OCI-LY1 (cell line): Measurements from ENCODE around the gene UBE2N.

Experiments
- H2AFZ ChIP-seq: fragments of 200-600 bp; sonication (generic), shearing (Covaris generic); 2 replicates; pipeline ENCODE4 v1.6.0; 2014; ENCODE audit warnings: antibody characterized with exemption, mild to moderate bottlenecking, low read length
- H3F3A ChIP-seq: fragments of 200-600 bp; sonication (generic), shearing (Covaris generic); 2 replicates; pipeline ENCODE4 v1.6.0; 2014; ENCODE audit warnings: mild to moderate bottlenecking, antibody characterized with exemption, low read length, moderate library complexity; ENCODE audit not compliant: insufficient read depth
- H3K27ac ChIP-seq: fragments of 200-600 bp; sonication (generic); 2 replicates; pipeline ENCODE4 v1.5.1; 2014; ENCODE audit warnings: low read length, mixed run types, mild to moderate bottlenecking, low read depth; ENCODE audit not compliant: poor library complexity, severe bottlenecking
- H3K27me3 ChIP-seq: fragments of 200-600 bp; sonication (generic); 2 replicates; pipeline ENCODE4 v1.6.0; 2014; ENCODE audit warnings: antibody characterized with exemption, mild to moderate bottlenecking, low read length, moderate library complexity; ENCODE audit not compliant: insufficient read depth
- H3K36me3 ChIP-seq: fragments of 200-600 bp; sonication (generic); 2 replicates; pipeline ENCODE4 v1.6.1; 2014; ENCODE audit warnings: mild to moderate bottlenecking, antibody characterized with exemption, low read length, moderate library complexity, mixed read lengths; ENCODE audit not compliant: insufficient read depth
- H3K4me1 ChIP-seq: fragments of 200-600 bp; sonication (generic); 2 replicates; pipeline ENCODE4 v1.5.1; 2014; ENCODE audit warnings: mild to moderate bottlenecking, low read length, moderate library complexity; ENCODE audit not compliant: insufficient read depth, severe bottlenecking
- H3K4me2 ChIP-seq: fragments of 200-600 bp; sonication (generic), shearing (Covaris generic); 2 replicates; pipeline ENCODE4 v1.6.1; 2014; ENCODE audit warnings: low read length
- H3K4me3 ChIP-seq: fragments of 200-600 bp; sonication (generic); 2 replicates; pipeline ENCODE4 v1.5.1; 2014; ENCODE audit warnings: low read length, low read depth, mild to moderate bottlenecking, mixed read lengths; ENCODE audit not compliant: poor library complexity, severe bottlenecking
- H3K79me2 ChIP-seq: fragments of 200-600 bp; shearing (Covaris generic); 2 replicates; pipeline ENCODE4 v1.6.1; 2016; ENCODE audit warnings: mixed run types, low read length, mixed read lengths; ENCODE audit not compliant: insufficient read depth
- H3K9ac ChIP-seq: fragments of 200-600 bp; sonication (generic), shearing (Covaris generic); 2 replicates; pipeline ENCODE4 v1.6.1; 2014; ENCODE audit warnings: mild to moderate bottlenecking, low read length, mixed read lengths
- H3K9me2 ChIP-seq: fragments of 200-600 bp; sonication (generic), shearing (Covaris generic); 2 replicates; pipeline ENCODE4 v1.6.1; 2014; ENCODE audit warnings: low read depth, mild to moderate bottlenecking, low read length, mixed read lengths
- H3K9me3 ChIP-seq: fragments of 200-600 bp; shearing (Covaris generic); 2 replicates; pipeline ENCODE4 v1.6.1; 2014; ENCODE audit warnings: low read length, mixed read lengths
- H4K20me1 ChIP-seq: fragments of 200-600 bp; sonication (generic), shearing (Covaris generic); 2 replicates; pipeline ENCODE4 v1.6.0; 2016; ENCODE audit warnings: mild to moderate bottlenecking, low read length; ENCODE audit not compliant: insufficient read depth
- CTCF ChIP-seq: fragments of 200-600 bp; sonication (generic), shearing (Covaris generic); IDR thresholded peaks from 2 replicates; pipeline ENCODE4 v1.5.1; 2017; ENCODE audit warnings: mild to moderate bottlenecking, antibody characterized with exemption, low read length, moderate library complexity, mixed read lengths
- EZH2 ChIP-seq: fragments of 200-600 bp; sonication (generic), shearing (Covaris generic); IDR thresholded peaks from 2 replicates; pipeline ENCODE4 v1.8.0; 2017; ENCODE audit warnings: borderline replicate concordance, mixed run types, mild to moderate bottlenecking, antibody characterized with exemption, low read length, moderate library complexity, mixed read lengths

The UBE2N gene

GRCh38 chr12:93460003-93460402 is 18.3 kb upstream of the UBE2N start:
- Histone ChIP-seq H4K20me1 (no peaks in the 10 kb centered on the region), H3K9me3 (no peaks in the 10 kb centered on the region), H3K4me3 (no peak overlapping the region), H2AFZ (no peak overlapping the region; the same call in 1 of the 2 replicates), H3K27ac (no peak overlapping the region), H3K4me2 (no peak overlapping the region), H3K9me2 (no peaks in the 10 kb centered on the region), H3K27me3 (no peaks in the 10 kb centered on the region), H3K9ac (no peak overlapping the region), H3K4me1 (no peaks in the 10 kb centered on the region), H3K79me2 (no peaks in the 10 kb centered on the region), H3F3A (no peaks in the 10 kb centered on the region), H3K36me3 (no peaks in the 10 kb centered on the region)
- no peak for TF ChIP-seq EZH2
- TF ChIP-seq CTCF = no peak

GRCh38 chr12:93459097-93459496 is 17.4 kb upstream of the UBE2N start:
- no peak overlapping the region for H3K4me3 ChIP-seq
- H3K9me3 ChIP-seq = no peaks in the 10 kb centered on the region
- no peak overlapping the region for H2AFZ ChIP-seq
- H3K9ac ChIP-seq = no peak overlapping the region
- H3F3A ChIP-seq = no peaks in the 10 kb centered on the region
- no peaks in the 10 kb centered on the region for H3K79me2 ChIP-seq
- no peak overlapping the region for H3K4me2 ChIP-seq
- H4K20me1 ChIP-seq = no peaks in the 10 kb centered on the region
- no peak for TF ChIP-seq EZH2
- TF ChIP-seq CTCF = no peak
- no peak overlapping the region for H3K27ac ChIP-seq
- H3K36me3 ChIP-seq = no peaks in the 10 kb centered on the region
- H3K4me1 ChIP-seq = no peaks in the 10 kb centered on the region
- no peaks in the 10 kb centered on the region for H3K27me3 ChIP-seq
- no peaks in the 10 kb centered on the region for H3K9me2 ChIP-seq

GRCh38 chr12:93456077-93456476 is 14.3 kb upstream of the UBE2N start:
- Histone ChIP-seq H3K27me3 (no peaks in the 10 kb centered on the region), H4K20me1 (no peaks in the 10 kb centered on the region), H3K79me2 (no peaks in the 10 kb centered on the region), H3K9me2 (no peaks in the 10 kb centered on the region), H2AFZ (no peak overlapping the region), H3K9ac (no peak overlapping the region), H3K4me2 (no peak overlapping the region), H3K36me3 (no peaks in the 10 kb centered on the region), H3K27ac (no peak overlapping the region), H3K4me3 (no peak overlapping the region), H3K9me3 (no peaks in the 10 kb centered on the region), H3F3A (no peaks in the 10 kb centered on the region), H3K4me1 (no peaks in the 10 kb centered on the region)
- TF ChIP-seq CTCF (no peak), EZH2 (no peak)
